Neural progenitor cell (in vitro differentiated cells): ENCODE results near the gene WRAP73. TPM values are rescaled to one million over a fixed set of nuclear protein-coding genes. Genes with fewer than 3 reads are reported as not detected.

Experiments used
- DNase-seq: peaks from one replicate; pipeline ENCODE4 v3.0.0-alpha.2; 2016; ENCODE audit warnings: low spot score
- H2AFZ ChIP-seq: fragments of 200-600 bp; sonication (generic); replicated peaks from 2 replicates; pipeline ENCODE4 v1.6.1; 2016; ENCODE audit warnings: antibody characterized with exemption
- H3F3A ChIP-seq: fragments of 200-600 bp; sonication (generic); 2 replicates; pipeline ENCODE4 v1.6.1; 2016; ENCODE audit warnings: antibody characterized with exemption, low read depth
- H3K27ac ChIP-seq: fragments of 200-600 bp; sonication (generic); 2 replicates; pipeline ENCODE4 v1.5.1; 2016; ENCODE audit warnings: mild to moderate bottlenecking
- H3K27me3 ChIP-seq: fragments of 200-600 bp; sonication (generic); 2 replicates; pipeline ENCODE4 v1.6.1; 2016; ENCODE audit warnings: mild to moderate bottlenecking, moderate library complexity
- H3K36me3 ChIP-seq: fragments of 200-600 bp; sonication (generic); 2 replicates; pipeline ENCODE4 v1.5.1; 2016
- H3K4me1 ChIP-seq: fragments of 200-600 bp; sonication (generic); 2 replicates; pipeline ENCODE4 v1.6.1; 2016; ENCODE audit warnings: mixed run types
- H3K4me2 ChIP-seq: fragments of 200-600 bp; sonication (generic); 2 replicates; pipeline ENCODE4 v1.6.1; 2016
- H3K4me3 ChIP-seq: fragments of 200-600 bp; sonication (generic); 2 replicates; pipeline ENCODE4 v1.5.1; 2016
- H3K79me2 ChIP-seq: fragments of 200-600 bp; sonication (generic); 2 replicates; pipeline ENCODE4 v1.6.1; 2016; ENCODE audit warnings: low read depth
- H3K9ac ChIP-seq: fragments of 200-600 bp; sonication (generic); 2 replicates; pipeline ENCODE4 v1.6.1; 2016
- H3K9me3 ChIP-seq: fragments of 200-600 bp; sonication (generic); 2 replicates; pipeline ENCODE4 v1.5.1; 2016; ENCODE audit warnings: low read depth
- H4K20me1 ChIP-seq: fragments of 200-600 bp; sonication (generic); 2 replicates; pipeline ENCODE4 v1.6.1; 2016; ENCODE audit warnings: low read depth
- H3K27ac Mint-ChIP-seq: 3 replicates; pipeline ENCODE4 v1.8.0; 2021; ENCODE audit warnings: mixed read lengths
- H3K27me3 Mint-ChIP-seq: 2 replicates; pipeline ENCODE4 v1.8.0; 2022; ENCODE audit warnings: low read depth, mild to moderate bottlenecking, inconsistent platforms, moderate library complexity, mixed read lengths; ENCODE audit not compliant: insufficient read depth
- H3K36me3 Mint-ChIP-seq: 3 replicates; pipeline ENCODE4 v1.8.0; 2021; ENCODE audit warnings: mixed read lengths
- H3K4me1 Mint-ChIP-seq: 3 replicates; pipeline ENCODE4 v1.8.0; 2021; ENCODE audit warnings: mixed read lengths
- H3K4me3 Mint-ChIP-seq: 3 replicates; pipeline ENCODE4 v1.8.0; 2021; ENCODE audit warnings: mild to moderate bottlenecking, moderate library complexity, mixed read lengths
- H3K9me3 Mint-ChIP-seq: 3 replicates; pipeline ENCODE4 v1.8.0; 2020; ENCODE audit warnings: mixed read lengths
- CTCF ChIP-seq: fragments of 200-600 bp; sonication (generic); IDR thresholded peaks from 2 replicates; pipeline ENCODE4 v1.5.1; 2017; ENCODE audit warnings: antibody characterized with exemption, mild to moderate bottlenecking
- EZH2 ChIP-seq: fragments of 200-600 bp; sonication (generic); IDR thresholded peaks from 2 replicates; pipeline ENCODE4 v1.6.1; 2017; ENCODE audit warnings: antibody characterized with exemption, mild to moderate bottlenecking, moderate library complexity
- EZH2phosphoT487 ChIP-seq: fragments of 200-600 bp; sonication (generic); IDR thresholded peaks from 2 replicates; pipeline ENCODE4 v1.6.1; 2017; ENCODE audit warnings: antibody characterized with exemption
- total RNA-seq: library from RNA; depleted of rRNA; stranded (reverse); fragments of >200 nt; gene quantifications from 2 replicates; pipeline ENCODE4 v1.2.3, GENCODE V29; 2015; ENCODE audit warnings: low replicate concordance

WRAP73 gene
- total RNA-seq, 1 donor from 2014 or later, result 12.0 TPM

GRCh38 chr1:3630914-3631313 is 19.0 kb downstream of the WRAP73 start:
- TF ChIP-seq EZH2phosphoT487, result no peak
- TF ChIP-seq CTCF, result no peak
- no peak for TF ChIP-seq EZH2
- Histone ChIP-seq H3K9ac (no peak overlapping the region), H3K27me3 (no peaks in the 10 kb centered on the region), H3K36me3 (no peaks in the 10 kb centered on the region), H3F3A (peaks cover 18% of the 10 kb centered on the region), H4K20me1 (peaks cover 3% of the 10 kb centered on the region), H3K9me3 (no peaks in the 10 kb centered on the region), H2AFZ (no peak overlapping the region), H3K4me1 (peaks cover 13% of the 10 kb centered on the region), H3K27ac (peak overlapping the region; percentile 1), H3K4me3 (no peak overlapping the region), H3K79me2 (peaks cover 4% of the 10 kb centered on the region), H3K4me2 (peak overlapping the region; percentile 61)
- DNase-seq, result no peak
- Mint-ChIP-seq H3K4me3 (peak overlapping the region; percentile 24), H3K4me1 (peaks cover under 1% of the 10 kb centered on the region), H3K27me3 (no peaks in the 10 kb centered on the region), H3K9me3 (no peaks in the 10 kb centered on the region), H3K27ac (no peak overlapping the region), H3K36me3 (peaks cover 10% of the 10 kb centered on the region)

- Histone ChIP-seq H3K79me2 (peaks cover 10% of the 10 kb centered on the region), H3K36me3 (no peaks in the 10 kb centered on the region), H3K4me3 (no peak overlapping the region), H3K4me1 (peaks cover 15% of the 10 kb centered on the region), H3F3A (peaks cover 18% of the 10 kb centered on the region), H4K20me1 (peaks cover 6% of the 10 kb centered on the region), H3K9me3 (no peaks in the 10 kb centered on the region), H3K9ac (no peak overlapping the region), H3K27ac (no peak overlapping the region), H3K27me3 (no peaks in the 10 kb centered on the region), H2AFZ (no peak overlapping the region), H3K4me2 (no peak overlapping the region)
- H3K4me3 Mint-ChIP-seq, result no peak overlapping the region
- DNase-seq, result no peak
- peaks cover 8% of the 10 kb centered on the region for H3K36me3 Mint-ChIP-seq
- H3K27ac Mint-ChIP-seq, result no peak overlapping the region
- H3K4me1 Mint-ChIP-seq, result peaks cover 4% of the 10 kb centered on the region
- no peaks in the 10 kb centered on the region for H3K9me3 Mint-ChIP-seq
- H3K27me3 Mint-ChIP-seq, result no peaks in the 10 kb centered on the region
- TF ChIP-seq EZH2 (no peak), EZH2phosphoT487 (no peak), CTCF (no peak)
Observed at GRCh38 chr1:3630161-3630611, 19.7 kb downstream of the WRAP73 start.

- H3K9me3 Mint-ChIP-seq, result no peaks in the 10 kb centered on the region
- no peak overlapping the region for H3K4me2 ChIP-seq
Observed at GRCh38 chr1:3629561-3630160, 20.2 kb downstream of the WRAP73 start.

More at GRCh38 chr1:3629561-3630160, 20.2 kb downstream of the WRAP73 start:
- no peaks in the 10 kb centered on the region for H3K9me3 ChIP-seq
- H2AFZ ChIP-seq, result no peak overlapping the region
- peaks cover 15% of the 10 kb centered on the region for H3K4me1 ChIP-seq
- no peak overlapping the region for H3K4me3 ChIP-seq
- Mint-ChIP-seq H3K36me3 (peaks cover 6% of the 10 kb centered on the region), H3K4me3 (no peak overlapping the region), H3K4me1 (peaks cover 4% of the 10 kb centered on the region), H3K27ac (no peak overlapping the region), H3K27me3 (peaks cover under 1% of the 10 kb centered on the region)
- H3K27me3 ChIP-seq, result no peaks in the 10 kb centered on the region
- H3K9ac ChIP-seq, result no peak overlapping the region
- H4K20me1 ChIP-seq, result peaks cover 6% of the 10 kb centered on the region
- H3K79me2 ChIP-seq, result peaks cover 10% of the 10 kb centered on the region
- H3K36me3 ChIP-seq, result no peaks in the 10 kb centered on the region
- no peak overlapping the region for H3K27ac ChIP-seq
- no peak for DNase-seq
- peaks cover 18% of the 10 kb centered on the region for H3F3A ChIP-seq
- TF ChIP-seq EZH2, result no peak
- no peak for TF ChIP-seq EZH2phosphoT487
- TF ChIP-seq CTCF, result no peak
